Liver (tissue), 3 donors: ENCODE results near the gene EVL.

Experiments used
- CTCF ChIP-seq: fragments of 150-350 bp; IDR thresholded peaks from 2 replicates; pipeline ENCODE4 v1.5.1; 2017; ENCODE audit warnings: improper control_type of control experiment, low read depth, low read length; ENCODE audit not compliant: missing input control
- EGR1 ChIP-seq, 2 donors: IDR thresholded peaks; 2 replicates each; pipeline ENCODE4 v1.6.1; 2016 to 2018; ENCODE audit warnings: antibody characterized with exemption in 2 of 2, low read depth in 2 of 2
- HNF4A ChIP-seq, 2 donors: conservative IDR thresholded peaks; 2 replicates each; pipeline ENCODE4 v1.6.1; 2016; ENCODE audit warnings: antibody characterized with exemption in 2 of 2, mild to moderate bottlenecking in 2 of 2
- REST ChIP-seq: IDR thresholded peaks from 2 replicates; pipeline ENCODE4 v1.6.1; 2016; ENCODE audit warnings: antibody characterized with exemption, mild to moderate bottlenecking
- SP1 ChIP-seq: IDR thresholded peaks from 2 replicates; pipeline ENCODE4 v1.6.1; 2018; ENCODE audit warnings: antibody characterized with exemption, mild to moderate bottlenecking
- YY1 ChIP-seq: IDR thresholded peaks from 2 replicates; pipeline ENCODE4 v1.6.1; 2016; ENCODE audit warnings: antibody characterized with exemption, mild to moderate bottlenecking
- donor health status: healthy.
- donor health status: healthy.

- TF ChIP-seq HNF4A (conservative IDR thresholded peaks at IDR 0.05), result peak; percentile 48 to 66
- TF ChIP-seq EGR1 (IDR thresholded peaks at IDR 0.05; ENCODE audit: low read depth in 2 of 2), result no peak
- no peak for TF ChIP-seq CTCF
- TF ChIP-seq SP1, result peak; percentile 62
- TF ChIP-seq YY1, result no peak
- TF ChIP-seq REST, result no peak
These were observed 79.9 kb downstream of the EVL start for GRCh38 chr14:100144996-100145646.
